ENCODE measurements around the gene GPC2.
A peak's percentile ranks its signal among the peaks of the same experiment; 100 is the strongest.

GPC2 gene

DNA sequence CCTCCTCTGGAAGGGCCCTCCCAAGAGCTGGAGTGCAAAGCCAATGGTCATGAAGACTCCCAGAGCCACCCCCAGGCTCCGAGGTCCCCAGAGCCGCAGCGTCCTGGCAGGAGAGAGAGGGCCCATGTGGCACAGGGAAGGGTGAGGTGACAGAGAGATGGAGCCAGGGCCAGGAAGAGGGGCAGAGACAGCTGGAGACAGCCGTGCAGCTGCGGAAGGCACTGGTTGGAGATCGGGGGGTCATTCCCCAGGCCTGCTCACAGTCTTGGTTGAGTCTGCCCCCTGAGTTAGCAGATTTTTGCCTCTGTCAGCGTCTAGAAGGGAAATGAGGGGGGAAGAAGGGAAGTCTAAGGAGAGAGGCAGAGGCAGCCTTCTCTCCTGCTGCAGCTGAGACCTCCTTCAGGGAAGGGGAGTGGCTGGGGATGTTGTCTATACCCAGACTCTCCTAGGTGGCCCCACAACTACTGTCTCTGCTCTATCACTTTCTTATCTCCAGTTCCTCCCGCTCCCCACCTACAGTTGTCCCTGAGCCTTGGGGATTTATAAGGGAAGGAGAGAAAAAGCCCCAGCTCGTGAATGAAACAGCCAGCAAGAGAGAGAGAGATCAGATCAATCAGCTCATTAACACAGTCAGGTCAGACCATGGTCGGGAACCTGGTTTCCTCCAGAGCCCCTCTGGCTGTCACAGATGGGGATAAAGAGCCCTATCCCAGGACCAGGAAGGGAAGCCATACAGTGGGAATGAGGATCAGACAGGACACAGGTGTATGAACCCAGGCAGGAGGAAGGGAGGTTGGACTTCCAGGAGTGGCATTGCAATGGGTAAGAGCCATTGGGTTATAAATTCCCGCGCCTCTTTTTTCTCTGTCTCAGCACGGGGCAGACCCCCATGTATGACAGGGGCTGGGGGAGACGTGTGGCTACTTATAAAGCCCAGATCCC, 9.9 kb downstream of the GPC2 start:
- DNase-seq, result no peak

DNA sequence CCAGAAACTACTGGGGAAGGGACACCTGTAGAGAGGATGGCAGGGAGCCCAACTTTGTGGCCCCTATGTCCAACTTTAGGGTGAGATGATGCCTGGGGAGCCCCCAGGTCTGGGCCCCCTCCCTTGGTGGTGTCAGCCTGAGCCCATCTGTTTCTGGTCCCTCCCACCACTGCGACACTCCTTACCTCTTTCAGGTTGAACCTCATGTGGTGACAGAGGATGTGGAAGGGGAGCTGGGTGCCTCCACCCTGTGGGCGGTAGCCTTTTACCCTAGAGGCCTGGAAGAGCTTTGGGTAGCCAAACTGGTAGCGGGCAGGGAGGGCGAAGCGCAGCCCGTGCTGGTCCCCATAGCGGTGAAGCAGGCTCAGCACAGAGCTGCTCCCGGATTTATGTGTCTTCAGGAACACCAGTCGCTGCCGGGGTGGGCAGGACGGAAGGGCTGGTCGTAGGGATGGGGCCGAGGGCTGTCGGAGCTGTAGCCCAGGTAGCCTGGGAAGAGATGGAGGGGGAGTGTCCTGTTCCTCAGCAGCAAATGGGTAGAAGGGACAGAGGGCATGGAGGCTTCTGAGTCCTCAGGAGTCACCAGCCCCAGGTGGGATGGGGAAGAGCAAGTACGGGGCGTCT, 10.8 kb downstream of the GPC2 start:
- DNase-seq, result no peak

- DNase-seq, result no peak
These were observed 13.3 kb downstream of the GPC2 start for GRCh38 chr7:100163871-100164270.

- no peak for DNase-seq
These were observed 14.1 kb downstream of the GPC2 start for GRCh38 chr7:100163006-100163531.

DNA sequence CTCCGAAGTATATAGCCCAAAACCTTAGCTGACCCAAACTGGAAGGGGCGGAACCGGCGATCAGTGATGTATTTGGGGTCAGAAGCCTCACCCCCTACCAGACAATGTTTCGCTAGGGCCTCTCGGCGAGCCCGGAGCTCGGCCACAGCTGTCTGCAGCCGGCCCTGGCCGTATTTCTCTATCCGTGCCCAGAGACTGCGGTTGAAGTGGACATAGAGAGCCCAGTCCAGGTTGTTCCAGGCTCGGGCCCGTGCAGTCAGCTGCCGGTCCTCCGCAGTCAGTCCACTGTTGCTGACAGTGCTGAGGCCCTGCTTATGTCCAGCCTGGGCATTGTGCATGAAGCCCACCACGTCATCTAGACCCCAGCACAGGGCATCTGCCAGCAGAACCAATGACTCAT, 17.1 kb downstream of the GPC2 start:
- DNase-seq, result no peak

DNA sequence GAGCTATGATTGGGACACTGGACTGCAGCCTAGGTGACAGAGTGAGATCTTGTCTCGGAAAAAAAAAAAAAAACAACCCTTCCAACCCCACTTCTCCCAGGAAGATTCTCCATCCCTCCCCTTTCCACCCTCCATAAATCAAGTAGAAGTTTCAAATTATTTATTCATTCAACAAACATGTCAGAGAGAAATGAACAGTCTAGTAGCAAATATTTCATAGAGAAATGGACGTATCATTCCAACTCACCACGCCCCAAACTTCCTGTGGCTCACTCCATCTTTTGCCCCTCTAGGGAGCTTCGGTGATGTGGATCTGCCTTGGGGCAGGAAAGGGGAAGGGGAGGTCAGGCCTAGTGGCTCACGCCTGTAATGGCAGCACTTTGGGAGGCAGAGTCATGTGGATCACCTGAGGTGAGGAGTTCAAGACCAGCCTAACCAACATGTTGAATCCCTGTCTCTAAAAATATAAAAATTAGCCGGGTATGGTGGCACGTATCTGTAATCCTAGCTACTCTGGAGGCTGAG, 18.0 kb downstream of the GPC2 start:
- no peak for DNase-seq

DNA sequence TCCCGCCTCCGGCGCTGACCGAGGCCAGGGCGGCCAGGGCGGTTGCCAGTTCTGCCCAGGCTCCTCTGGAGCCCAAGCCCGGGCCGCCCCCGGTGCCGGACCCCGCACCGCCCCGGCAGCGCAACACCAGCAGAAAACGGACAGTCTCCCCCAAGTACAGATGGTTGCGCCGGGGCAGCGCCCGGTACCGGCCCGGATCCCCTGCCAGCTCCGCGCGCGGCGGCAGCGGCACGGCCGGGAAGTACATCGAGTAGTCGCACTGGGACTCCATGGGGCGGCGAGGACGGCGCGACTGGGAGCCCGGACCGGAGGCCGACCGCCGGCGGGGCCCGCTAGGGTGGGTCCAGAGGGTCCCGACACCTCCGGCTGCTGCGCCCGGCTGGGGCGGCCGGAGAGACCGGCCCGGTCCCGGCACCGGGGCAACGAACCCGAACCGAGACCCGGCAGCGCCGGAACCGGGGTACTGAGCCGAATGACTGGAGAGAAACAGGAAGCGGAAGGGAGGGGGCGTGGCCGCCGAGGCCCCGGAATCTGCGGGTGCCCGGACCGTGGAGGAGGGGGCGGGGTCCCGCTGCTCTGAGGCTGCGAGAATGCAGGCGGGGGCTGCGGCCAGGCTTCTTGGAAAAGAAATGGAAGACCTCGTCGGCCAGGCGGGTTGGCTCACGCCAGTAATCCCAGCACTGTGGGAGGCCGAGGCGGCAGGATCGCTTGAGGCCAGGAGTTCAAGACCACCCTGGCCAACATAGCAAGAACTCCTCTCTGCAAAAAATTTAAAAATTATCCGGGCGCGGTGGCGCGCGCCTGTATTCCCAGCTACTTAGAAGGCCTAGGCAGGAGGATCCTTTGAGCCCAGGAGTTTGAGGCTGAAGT, 18.7 kb downstream of the GPC2 start, which contains the start of gene TRAPPC14:
Gene TRAPPC14, minus strand, starts transcription at position 495 of the 870 bp plus-strand sequence. Its CDS starts 224 bp downstream, at position 271.
- peak; percentile 85 for DNase-seq

GRCh38 chr7:100157334-100158228, 19.6 kb downstream of the GPC2 start:
- DNase-seq, result no peak

DNA sequence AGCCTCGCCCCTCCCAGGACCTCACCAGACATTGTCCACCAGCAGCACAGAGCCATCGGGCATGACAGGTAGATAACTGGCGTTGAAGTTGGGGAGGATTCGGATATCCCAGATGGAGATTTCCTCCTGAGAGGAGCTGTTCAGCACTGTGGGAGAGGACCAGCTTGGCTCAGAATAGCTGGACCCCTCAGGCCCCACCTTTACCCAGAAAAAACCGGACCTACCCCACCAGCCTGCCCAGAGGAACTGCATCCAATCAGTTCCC, 20.2 kb downstream of the GPC2 start:
- DNase-seq, result no peak

DNA sequence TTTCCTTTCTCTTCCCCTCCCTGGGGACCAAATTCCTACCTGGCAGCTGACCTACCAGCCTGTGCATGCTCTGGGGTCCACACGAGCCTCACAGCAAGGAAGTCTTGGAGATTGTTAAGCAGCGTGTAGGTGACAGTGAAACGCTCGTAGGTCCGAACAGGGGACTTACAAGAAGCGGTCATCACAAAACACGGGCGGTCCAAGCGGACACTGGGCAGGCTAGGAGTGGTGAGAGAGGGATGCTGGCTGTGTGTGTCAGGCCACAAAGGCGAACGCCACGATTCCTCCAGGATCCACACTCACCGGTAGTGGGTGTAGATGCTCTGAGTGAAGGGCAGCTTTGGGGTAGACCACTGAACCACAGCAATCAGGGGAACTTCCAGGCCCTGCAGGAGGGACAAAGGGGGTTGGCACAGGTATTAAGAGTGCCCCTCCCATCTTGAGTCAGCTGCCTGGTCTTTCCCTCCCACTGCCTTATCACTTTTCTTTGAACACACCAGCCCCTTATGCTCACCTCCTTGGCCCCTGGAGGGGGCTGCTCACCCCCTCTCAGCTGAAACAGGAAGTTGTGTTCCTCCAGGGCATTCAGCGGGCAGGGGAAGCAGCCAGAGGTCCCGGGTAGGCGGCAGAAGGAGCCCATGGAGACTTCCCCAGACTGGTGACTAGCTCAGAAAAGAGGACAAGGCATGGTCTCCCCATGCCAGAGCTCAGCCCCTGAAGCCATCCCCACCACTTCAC, 20.7 kb downstream of the GPC2 start:
- DNase-seq, result no peak

GRCh38 chr7:100155553-100156317, 21.4 kb downstream of the GPC2 start:
- DNase-seq, result no peak

DNA sequence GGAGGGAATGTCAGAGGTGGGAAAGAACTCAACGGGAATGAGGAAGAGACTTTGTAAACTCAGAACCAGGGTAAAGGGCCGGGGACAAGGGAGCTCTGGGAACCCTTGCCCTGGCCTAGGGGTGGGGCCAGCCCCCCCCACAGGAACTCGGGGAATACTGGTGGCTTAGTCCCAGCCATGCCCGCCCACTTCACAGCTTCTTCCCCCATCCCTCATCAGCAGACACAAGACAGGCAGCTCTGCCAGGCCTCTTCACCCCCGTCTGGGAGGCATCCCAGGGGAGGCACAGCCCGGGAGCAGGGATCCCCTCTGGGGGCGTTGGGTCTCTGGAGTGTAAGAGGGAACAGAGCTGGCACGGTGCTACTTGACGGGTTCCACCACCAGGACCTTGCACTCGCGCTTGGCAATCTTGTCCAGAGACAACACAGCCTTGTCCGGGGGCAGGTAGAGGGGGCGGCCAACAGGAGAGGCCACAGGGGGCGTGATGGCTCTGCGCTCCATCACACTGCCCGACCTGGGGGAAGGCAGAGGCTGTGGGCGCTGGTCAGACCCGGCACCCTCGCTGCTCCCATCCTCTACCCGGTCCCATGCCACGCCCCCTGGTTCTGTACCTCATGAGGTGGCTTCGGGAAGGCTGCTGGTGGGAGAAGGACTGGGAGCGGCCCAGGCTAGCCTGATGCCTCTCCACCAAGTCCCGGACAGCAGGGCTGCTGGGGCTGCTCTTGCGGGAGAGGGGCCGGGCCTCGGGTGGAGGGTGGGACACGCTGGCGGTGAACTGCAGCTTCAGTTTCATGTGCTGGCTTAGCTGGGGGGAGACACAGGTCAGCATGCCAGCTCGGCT, 22.3 kb downstream of the GPC2 start:
- no peak for DNase-seq

GRCh38 chr7:100153708-100154535, 23.3 kb downstream of the GPC2 start:
- DNase-seq, result no peak

DNA sequence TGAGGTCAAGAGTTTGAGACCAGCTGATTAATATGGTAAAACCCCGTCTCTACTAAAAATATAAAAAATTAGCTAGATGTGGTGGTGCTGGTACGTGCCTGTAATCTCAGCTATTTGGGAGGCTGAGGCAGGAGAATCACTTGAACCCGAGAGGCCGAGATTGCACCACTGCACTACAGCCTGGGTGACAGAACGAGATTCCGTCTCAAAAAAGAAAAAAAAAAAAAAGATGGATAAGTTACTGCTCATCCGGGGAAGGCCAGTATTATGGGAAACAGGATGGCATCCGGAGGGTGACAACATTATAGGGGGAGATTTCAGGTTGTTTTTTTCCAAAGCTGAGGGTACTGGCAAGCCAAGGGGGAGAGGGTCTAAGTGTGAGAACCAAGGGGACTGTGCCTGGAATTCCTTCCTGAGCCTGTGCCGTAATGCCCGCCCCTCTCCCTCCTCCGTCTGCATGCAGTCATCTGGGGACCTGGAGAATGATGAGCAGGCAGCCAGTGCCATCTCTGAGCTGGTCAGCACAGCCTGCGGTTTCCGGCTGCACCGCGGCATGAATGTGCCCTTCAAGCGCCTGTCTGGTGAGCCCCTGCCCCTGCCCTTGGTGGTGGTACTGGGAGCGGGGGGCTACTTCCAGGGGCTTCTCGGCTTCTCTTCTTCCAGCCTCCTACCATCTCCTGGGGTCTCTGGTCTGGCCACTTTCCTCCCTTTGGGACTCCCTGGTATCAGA, 24.1 kb downstream of the GPC2 start:
- no peak for DNase-seq

DNA sequence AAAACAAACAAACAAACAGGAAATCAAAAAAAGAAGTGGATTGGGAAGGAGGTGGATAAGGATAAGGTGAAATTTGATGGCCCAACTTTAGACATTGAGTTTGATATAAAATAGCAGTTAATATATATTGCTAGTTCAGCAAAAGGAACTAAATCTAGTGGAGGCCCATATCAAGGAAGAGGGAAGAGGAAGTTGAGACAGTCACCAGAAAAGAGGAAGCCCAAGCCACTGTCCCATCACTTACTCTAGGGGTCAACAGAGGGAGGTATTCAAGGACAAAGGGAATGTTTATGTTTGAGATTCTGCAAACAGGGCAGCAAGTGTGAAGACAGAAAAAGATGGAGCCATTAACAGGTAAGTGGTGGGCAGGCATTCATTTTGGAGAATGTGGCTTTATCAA, 24.8 kb downstream of the GPC2 start:
- DNase-seq, result no peak

DNA sequence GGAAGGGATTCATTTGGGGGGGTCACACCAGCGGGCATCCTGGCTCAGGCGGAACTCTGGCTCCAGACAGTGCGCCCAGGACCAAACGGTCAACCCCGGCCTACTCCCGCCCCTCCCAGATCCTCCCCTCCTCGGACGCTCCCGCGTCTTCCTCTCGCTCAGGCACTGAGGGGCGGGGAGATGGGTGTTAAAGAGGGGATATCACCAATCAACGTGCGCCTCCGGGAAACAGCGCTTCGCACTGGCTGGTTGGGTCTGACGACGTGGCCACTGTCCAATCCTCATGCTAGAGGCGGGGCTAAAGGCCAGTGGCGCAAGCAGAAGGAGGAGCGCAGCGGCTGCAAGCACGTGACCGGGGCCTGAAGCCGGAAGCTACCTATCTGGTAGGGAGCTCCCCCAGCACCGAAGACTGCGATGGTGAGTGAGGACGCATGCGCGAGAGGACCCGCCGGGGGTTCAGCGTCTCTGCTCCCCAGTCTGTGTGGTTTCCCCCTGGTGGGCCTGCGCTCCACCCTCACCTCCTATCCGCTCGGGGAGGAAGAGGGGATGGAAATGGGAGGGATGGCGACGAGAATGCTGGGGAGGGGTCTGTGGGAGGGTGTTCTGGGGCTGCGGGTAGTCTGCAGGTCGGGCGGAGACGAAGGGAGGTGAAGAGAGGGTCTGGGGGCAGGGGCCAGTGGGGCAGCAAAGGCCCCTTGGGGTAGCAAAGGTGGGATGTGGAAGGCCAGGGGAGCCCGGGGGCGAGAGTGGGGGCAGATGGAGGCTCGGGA, 28.4 kb downstream of the GPC2 start, which contains the start of gene LAMTOR4:
Gene LAMTOR4, plus strand, starts transcription at position 360 of the 770 bp plus-strand sequence. Its CDS starts 55 bp downstream, at position 415.
- DNase-seq, result peak; percentile 99

- no peak for DNase-seq
These were observed 29.0 kb downstream of the GPC2 start for GRCh38 chr7:100148225-100148558.
